ENCODE measurements around the gene P2RX6.
A peak's percentile ranks its signal among the peaks of the same experiment; 100 is the strongest.
"Not testable (repeated sequence)": the region's sequence is repeated elsewhere in the genome, so short reads cannot be mapped to it uniquely, and the experiment has no call there.

Gene P2RX6

DNA sequence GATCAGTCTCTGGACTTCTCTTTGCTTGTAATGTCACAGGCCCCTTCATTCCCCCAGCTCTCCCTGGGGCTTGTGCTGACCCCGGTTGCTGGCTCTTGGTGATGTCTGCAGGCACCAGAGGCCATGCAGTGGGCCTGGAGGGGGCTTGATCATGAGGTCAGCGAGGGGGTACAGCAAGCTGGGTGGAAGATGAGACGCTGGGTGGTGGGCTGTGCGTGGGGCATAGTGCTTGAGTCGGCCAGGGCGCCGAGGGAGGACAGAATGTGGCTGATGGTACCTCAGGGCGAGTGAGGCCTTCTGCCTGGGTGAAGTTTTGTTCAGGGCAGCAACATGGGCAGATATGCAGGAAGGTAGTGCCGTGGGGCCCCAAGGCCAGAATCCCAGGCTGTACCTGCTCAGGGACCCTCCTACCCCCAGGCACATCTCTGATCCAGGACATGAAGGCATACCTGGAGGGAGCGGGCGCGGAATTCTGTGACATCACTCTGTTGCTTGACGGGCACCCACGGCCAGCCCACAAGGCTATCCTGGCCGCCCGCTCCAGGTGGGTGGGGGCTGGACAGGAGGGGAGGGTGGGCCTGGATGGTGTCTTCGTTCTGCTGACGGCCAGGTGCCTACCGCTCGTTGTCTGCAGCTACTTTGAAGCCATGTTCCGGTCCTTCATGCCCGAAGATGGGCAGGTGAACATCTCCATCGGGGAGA lies 19.5 kb upstream of the P2RX6 start:
- no peak for DNase-seq

DNA sequence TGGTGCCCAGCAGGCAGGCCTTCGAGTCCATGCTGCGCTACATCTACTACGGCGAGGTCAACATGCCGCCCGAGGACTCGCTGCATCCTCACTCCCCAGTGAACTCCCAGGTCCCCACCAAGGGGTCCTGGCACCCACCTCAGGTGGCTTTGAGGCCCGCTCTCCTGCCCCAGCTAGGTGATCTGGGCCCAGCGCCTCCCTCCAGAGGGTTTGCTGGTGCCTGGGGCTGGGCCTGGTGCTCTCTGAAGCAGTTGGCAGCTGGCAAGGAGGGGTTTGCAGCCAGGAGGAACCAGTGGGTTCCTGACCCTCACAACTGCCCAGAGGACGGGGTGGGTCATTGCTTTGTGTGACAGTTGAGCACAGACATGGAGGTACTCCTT lies 18.9 kb upstream of the P2RX6 start:
- DNase-seq = no peak

DNA sequence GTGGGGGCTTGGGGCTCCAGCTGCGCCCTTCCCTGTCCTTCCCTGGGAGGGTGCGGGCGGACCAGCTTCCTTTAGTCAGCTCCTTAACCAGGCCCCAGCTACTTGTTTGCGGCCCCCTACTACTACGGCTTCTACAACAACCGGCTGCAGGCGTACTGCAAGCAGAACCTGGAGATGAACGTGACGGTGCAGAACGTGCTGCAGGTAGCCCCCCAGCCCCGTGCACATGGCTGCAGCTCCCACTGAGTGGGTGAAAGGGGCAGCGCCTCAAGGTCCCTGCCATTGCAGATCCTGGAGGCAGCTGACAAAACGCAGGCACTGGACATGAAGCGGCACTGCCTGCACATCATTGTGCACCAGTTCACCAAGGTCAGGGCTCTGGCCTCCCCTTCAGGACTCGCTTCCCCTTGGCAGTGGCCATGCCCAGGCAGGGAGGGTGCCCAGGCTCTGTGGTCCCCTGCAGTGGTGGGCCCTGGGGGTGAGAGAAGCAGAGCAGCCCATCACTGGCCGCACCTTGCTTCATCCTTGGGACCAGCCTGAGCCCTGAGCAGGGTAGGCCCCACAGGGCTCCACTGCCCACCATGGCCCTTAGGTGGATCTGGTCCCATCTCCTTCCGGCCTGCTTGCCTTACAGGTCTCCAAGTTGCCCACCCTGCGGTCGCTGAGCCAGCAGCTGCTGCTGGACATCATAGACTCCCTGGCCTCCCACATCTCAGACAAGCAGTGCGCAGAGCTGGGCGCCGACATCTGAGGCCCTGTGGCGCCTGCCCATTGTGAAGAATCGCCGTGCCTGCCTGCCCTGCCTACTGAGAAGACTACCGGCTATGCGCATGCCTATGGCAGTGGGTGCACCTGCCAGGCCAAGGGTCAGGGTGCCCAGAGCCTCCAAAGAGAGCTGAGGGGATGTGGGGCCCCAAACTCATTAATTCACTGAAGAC lies 18.1 kb upstream of the P2RX6 start:
- DNase-seq = no peak

DNA sequence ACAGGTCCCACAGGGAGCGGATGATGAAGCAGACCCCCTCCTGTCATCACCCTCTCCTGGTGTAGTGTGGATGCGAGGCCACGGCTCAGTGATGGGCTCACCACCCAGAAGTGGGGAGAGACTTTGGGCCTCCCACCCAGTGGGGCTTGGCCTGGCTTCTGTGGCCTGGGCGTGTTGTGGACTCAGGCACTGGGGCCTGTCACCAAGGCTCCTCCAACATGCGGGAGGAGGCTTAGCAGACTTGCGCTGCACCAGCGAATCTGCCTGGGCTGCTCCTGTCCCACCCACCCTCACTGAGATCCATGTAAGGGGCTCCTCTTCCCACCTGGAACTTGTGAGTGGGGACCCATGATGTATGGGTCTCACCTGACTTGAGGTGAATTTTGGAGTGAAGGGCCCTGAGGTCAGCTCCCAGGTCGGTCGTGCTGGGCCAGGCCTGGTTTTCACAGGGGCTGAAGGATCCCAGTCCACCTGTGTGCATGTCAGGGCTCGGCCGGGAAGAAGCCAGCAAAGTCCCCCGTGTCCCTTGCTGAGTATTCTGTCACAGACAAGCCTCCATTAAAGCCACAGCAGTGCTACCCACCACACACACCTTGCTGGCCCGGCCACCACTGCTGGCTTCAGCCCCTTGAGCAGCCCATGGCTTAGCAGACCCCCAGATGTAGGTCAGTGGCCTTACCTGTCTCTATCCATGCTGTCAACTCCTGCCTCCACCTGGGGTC lies 17.3 kb upstream of the P2RX6 start:
- DNase-seq = no peak

DNA sequence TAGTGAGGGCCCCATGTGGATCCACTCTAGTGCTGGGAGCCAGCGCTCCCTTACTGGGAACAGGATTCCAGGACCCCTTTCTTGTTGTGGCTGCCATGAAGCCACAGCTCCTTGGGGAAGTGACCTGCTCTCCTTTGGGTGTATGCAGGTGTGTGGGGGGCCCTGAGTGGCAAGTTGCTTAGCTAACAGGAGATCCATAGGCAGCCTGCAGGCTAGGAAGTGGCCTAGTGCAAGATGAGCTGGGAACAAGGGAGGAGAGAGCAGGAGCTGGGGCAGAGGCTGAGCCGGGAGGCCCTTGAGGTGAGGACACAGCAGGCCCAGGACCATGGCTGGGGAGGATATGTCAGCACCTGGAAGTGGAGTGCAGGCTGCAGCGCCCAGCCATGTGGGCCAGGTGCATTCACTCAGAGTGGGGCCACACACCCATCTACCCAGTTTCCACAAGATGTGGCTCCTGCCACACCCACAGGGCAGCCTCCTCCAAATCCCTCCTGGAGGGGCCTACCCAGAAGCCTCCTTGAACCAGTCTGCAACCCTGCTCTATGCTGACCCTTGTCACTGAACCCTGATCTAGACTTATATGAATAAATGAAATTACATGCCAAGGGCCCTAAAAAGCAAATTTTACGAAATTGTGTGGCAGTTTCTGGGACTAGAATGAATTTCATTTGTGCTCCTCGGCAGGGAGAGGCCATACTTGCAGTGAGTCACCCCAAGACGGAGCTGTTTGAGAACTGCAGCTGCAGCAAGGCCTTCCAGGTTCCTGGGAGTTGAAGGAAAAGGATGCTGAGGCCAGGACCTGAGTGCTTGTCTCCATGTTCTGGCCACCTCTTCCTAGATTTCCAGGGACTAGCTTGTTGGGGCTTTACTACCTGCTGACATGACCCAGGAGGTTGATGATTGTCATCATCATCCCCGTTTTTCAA lies 16.3 kb upstream of the P2RX6 start:
- DNase-seq = no peak

DNA sequence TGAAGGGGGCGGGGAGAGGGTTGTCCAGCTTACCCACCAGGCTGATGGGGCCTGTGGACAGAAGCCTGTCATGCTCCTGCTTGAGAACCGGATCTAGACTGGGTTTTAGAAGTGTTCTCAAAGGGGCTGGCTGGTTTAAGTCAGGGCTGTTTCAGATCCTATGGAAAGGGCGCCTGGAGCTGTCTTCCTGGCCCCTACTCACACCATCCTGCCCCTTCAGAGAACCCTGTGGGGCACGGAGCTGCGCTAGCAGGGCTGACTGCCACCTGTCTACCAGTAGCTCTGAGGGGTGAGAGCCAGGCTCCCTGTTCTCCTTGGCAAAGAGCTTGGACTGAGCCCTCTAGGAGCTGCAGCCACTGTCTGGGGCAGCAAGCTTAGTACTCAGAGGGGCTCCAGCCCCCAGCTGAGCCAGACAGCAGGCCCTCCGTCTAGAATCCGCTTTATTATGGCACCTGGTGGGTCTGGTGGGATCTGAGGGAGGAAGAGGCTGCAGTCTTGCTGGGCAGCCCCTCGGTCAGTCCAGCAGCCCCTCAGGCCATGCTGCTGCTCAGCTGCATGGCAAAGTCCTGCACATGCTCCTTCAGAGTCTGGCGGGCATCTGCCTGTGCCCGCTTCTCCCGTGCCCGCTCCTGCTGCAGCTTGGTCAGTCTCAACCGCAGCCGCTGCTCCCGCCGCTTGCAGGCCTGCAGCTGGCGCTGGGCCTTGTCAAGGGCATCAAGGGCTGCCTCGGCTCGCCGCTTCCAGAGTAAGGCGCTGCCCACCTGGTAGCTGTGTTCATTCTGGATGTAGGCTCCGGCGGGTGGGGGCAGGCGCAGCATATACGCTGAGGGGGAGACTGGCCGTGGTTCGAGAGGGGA lies 15.4 kb upstream of the P2RX6 start:
- DNase-seq = no peak

DNA sequence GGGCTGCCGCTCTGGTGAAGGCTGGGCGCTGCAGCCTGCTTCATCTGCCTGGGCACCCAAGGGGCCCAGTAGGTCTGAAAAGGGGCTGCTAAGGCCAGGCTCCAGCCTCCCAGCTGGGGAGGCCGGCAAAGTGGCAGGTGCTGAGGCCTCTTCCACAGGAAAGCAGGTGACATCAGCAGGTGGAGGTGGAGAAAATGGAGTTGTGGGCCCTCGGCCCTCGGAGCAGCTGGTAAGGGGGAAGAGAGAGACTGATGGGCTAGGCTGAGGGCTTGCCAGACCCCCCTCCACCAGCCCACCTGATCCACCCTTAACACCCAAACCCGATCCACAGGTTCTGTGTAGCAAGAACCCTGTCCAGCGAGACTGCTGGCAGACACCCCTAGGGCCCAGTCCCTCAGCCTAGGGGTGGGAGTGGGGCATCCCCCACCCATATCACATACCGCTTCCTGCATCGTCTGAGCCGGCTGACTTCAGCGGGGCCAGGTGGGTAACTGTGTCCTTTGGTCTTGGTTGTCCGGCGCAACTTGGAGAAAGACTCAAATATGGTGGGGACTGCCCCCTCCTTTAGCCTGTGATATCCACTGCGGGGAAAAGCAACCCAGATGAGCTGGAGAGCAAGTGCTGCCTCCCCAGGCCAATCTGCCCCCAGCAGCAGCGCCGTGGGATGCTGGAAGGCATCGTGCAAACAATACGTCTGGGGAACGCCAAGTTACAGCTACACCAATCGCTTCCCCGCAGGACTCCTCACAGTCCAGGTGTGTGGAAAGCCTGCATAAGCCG lies 14.6 kb upstream of the P2RX6 start:
- peak; percentile 27 for DNase-seq

DNA sequence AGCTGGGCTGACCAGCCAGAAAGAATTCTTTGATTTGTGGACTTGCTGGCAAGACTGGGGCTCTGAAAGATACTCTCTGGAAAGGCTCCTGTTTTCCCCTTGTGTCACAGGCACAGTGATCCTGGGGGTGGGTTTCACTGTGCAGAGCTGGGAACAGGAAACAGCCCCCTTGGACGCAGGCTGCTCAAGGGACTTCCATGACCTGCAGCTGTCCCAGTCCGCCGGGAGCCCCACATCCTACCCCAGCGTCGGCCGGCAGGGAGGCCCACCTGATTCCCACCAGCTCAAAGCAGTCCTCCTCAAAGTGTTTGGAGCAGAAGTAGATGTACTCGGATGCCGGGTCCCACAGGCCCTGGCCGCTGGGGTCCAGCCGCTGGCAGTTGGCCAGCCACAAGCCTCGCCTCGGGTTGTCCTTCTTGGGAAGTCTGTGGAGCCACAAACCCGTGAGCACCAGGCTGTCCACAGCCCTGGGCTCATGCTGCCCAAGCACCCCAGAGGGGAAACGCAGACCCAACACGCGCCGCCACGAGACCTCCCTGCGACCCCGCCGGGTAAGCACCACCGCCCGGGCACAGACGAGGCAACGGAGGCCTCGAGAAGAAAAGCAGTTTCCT lies 13.9 kb upstream of the P2RX6 start:
- DNase-seq = peak; percentile 24

DNA sequence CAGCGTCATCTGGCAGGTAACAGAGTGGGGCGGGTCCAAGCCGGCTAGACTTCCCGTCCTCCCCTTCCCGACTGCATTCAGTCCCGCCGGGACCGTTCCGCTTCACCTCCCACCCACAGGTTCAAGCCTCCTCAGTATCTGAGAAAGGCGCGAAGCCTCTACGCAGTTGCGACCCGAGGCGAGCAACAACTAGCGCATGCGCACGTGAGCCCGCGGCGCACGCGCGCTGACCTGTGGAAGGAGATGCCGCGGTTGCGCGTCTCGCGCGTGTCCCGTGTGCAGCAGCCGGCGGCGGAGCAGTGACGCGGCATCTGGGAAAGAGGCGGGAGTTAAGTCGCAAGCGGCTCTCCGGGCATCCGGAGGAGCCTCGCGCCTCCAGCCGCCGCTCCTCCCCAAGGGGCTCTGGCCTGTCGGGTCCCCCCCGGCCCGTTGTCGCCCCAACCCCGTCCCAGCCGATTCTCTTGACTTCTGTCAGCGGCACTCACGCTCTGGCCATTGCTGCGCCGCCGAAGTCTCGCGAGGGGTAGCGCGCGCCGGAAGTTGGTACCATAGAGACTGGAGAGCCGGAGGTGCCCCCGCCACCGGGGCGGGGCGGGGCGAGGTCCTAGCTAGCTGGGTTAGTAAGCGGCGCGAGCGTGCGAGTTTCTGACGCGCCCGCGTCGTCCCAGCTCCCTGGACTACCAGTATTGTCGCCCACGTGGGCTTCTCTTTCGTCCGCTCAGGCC lies 13.2 kb upstream of the P2RX6 start, which contains the start of gene THAP7:
THAP7 (minus strand) TSS at position 518 of the 725 bp plus-strand sequence; CDS start at position 311, 207 bp downstream.
- peak; percentile 98 for DNase-seq

DNA sequence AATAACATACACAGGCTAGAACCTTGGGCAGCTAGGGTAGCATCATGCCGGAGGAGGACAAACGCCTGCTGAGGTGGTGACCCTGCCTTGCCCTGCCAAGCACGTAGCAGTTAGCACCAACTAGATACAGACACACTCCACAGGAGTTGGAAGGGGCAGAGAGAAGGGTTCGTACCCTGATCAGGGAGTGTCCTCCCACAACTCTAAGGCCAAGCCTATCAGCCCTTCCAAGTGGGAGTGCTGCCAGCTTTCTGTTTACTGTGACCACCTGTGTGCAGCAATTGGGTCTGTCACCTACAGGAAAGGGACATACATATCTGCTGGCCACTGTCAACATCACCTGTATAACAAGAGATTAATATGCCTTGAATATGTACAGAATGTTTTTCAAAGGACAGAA lies 11.2 kb upstream of the P2RX6 start:
- DNase-seq = no peak

DNA sequence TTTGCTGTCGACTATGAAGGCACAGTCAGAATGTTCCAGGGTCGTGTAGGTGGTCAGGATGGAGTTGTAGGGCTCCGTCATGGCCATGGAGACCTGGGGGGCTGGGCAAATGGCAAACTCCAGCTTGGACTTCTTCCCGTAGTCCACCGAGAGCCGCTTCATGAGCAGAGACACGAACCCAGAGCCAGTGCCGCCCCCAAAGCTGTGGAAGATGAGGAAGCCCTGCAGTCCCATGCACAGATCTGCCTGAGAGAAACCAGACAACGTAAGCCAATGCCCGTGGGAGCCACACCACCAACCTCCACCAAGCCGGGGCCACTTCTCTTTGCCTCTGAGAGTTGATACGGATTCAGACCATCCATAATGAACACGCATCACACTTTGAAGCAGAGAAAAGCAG lies 5.8 kb upstream of the P2RX6 start:
- not testable (repeated sequence) for DNase-seq

DNA sequence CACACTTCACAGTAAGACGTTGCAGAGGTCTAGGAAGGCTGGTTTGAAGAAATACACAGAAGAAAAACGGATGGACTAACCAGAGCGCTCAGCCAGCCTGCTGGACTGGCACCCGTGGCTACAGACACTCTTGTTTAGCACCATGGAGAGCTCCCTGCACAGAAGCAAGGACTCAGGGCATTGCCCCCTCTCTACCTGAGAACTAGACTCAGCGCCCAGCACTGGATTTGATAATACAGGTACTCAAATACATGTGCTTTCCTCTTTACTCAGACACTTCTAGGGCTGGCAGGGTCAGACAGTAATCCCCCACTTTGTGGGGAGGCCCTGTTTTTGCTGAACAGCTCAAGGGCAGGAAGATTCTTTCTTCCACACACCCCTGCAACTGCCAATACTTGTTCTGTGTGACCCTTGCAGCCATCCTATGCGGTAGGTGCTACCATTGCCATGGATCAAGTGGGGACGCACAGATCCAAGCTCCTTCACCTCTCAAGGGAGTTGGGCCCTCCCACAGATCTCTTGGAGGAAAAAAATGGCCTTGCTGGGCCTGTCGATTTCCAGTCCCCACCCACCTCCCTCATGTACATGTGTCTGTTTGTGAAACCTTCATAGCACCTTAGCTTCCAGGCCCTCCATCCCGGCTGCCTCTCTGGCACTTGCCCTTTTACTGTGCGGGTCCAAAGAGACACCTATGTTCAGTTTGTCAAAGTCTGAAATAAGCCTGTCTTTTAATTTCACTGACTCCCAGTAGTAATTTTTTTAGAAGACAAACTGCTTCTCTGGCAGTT lies 5.1 kb upstream of the P2RX6 start:
- peak; percentile 36 for DNase-seq

DNA sequence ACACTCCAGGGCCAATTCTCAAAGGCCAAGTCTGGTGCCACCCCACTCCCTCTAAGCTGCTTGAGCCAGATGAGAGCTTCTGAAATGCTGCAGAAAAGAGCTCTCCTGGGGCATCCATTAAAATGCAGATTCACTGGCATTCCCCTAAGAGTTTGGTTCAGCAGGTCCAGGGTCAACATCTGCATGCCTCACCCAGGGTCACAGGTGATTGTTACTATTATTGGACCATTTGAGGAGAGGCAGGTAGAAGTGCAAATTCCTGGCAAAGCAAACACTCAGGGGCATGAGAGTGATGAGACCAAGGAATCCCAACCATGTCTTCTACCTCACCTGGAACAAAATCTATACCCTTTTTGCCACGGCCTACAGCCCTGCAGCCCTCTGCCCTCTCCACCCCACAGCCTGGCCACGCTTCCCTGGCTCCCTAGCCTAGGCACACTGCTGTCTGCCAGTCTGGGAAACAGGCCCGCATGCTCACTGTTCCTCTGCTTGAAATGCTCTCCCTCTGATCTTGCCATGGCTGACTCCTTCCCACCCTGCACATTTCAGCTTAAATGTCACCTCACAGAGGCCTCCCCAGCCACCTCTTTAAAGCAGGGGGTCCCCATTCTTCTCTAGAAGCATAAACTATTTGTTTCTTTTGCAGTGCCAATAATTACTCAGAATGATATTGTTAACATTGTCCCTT lies 4.4 kb upstream of the P2RX6 start:
- DNase-seq = no peak

DNA sequence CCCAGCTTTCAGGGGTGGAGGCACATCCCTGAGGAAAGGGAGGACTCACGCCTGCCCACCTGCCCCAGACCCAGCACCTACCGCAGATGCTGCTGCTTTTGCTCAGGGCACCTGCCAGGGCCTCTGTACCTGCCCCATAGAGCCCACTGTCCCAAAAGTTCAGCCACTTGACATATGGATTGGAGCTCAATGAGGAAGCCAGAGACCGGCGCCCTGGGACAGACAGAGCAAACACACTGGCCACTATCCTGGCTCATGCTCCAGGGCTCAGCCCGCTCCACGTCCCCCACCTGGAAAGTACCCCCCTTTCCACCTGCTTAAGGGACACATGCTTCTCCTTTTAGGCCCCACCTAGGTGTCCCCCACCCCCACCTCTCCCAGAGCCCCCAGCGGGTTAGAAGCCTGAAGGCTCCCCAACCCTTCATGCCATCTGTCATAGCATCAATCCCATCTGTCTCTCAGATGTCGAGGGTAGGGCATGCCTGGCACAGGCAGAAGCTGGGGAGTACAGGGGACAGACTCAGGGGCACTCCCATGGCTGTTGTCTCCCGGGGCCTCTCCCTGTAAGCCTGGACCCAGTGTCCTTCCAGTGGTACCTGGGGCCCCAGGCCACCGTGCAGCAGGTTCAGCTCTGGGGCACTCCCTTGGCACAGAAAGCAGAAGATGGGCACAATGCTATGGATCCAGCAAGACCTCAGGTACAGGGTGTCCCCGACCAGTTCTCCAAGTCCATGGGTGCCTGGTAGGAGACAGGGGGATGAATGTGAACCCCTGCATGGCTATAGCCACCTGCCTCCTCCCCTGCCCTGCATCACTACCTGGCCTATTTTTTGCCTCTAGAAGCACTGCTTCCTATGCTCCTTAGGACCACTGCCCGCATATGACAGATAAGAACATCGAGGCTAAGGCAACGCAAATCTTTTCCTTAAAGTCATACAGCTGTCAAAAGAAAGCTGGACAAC lies 2.2 kb upstream of the P2RX6 start:
- no peak for DNase-seq

DNA sequence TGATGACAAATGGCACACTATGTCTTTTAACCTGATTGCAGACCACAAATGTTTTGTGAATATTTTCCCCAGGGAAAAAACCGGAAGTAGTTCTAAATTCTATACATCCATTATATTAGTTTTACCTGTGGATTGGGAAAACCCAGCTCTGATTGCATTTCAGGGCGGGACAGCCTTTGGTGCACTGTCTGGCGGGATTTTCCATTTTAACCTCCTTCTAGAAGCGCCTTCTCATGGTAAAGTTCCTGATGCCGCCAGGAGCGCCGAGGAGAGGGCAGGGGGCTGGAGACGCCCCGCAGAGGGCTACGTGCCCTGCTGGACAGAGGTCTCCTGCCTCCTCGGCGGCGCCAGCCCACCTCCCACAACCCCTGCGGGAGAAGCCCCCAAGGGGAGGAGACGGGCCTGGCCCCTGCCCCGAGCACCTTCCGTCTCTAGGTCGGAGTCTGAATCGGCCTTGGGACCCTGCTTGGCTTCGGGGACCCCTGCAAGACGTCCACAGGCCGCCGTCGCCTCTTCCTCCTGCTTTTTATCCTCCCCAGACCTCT lies 1.2 kb upstream of the P2RX6 start:
- DNase-seq = no peak

DNA sequence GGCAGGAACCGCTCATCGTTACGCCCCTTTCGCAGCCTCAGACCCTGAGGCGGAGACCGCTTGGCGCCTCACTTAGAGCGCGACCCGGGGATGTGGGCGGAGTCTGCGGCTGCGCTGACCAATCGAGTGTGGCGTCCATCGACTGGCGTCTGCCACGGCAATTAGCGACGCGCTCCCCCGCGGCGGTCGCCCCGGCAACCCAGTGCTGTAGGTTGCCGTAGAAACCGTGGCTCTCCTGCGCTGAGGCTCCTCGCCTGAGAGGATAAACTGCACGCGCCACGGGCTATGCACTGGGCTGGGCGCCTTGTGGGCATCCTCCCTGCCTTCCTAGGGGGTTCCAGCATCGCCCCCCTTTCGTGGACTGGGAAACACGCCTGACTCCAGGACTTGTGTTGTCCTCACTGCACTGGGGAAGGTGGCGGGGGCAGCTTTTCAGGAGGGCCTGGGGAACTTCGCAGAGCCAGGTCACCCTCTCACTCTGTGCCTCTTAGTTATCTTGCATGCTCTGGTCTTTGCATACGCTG lies 701 bp upstream of the P2RX6 start:
- peak; percentile 90 for DNase-seq
